ENCODE data around the gene SPATA20.
A peak's percentile ranks its signal among the peaks of the same experiment; 100 is the strongest.

Gene SPATA20

DNA sequence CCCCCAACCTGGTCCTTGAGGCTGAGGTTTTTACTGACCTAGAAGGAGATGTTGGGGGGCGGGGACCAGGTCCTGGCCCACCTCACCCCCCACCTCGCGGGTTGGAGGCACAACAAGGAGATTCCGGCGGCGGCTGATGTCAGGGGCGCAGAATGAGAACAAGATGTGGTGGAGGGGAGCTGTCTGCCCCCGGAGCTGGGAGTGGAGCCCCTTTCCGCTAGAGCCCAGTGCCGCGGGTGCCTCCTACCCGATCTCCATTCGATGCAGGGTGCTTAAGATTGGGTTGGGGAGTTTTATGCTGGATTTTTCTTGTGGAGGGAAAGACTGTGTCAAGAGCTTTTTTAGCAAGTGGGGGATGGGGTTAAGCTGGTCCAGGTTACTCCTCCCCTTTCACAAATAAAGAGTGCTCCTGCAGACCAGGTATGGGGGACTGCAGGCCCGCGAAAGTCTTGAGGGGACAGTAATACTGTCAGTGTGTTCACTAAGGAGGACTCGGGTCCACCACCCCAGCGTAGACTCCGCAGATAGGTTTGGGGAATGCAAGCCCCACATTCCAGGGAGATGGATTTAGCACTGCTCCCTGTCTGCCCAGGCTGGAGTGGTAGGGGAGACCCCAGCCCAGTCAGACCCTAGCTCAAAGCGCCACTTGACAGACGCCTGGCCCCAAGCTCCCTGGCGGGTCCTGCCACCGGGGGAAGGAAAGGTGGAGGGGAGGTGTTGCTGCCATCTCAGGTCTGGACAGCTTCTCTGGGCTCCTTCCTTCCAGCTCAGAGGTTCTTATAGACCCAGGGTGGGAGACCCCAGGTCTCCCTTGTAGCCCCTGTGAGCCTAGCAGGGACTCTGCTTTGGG lies 15.5 kb downstream of the SPATA20 start:
- Histone ChIP-seq H3K27me3 (replicated peaks; ENCODE audit: control insufficient read depth, insufficient read depth, low read length) (peaks cover 2% of the 10 kb centered on the region), H3K4me3 (replicated peaks; ENCODE audit: low read depth, low read length) (no peak overlapping the region), H3K36me3 (ENCODE audit: control insufficient read depth, insufficient read depth, low read length) (no peaks in the 10 kb centered on the region)
- DNase-seq (ENCODE audit: extremely low read depth, insufficient read length): no peak
- TF ChIP-seq, protein P1, sequence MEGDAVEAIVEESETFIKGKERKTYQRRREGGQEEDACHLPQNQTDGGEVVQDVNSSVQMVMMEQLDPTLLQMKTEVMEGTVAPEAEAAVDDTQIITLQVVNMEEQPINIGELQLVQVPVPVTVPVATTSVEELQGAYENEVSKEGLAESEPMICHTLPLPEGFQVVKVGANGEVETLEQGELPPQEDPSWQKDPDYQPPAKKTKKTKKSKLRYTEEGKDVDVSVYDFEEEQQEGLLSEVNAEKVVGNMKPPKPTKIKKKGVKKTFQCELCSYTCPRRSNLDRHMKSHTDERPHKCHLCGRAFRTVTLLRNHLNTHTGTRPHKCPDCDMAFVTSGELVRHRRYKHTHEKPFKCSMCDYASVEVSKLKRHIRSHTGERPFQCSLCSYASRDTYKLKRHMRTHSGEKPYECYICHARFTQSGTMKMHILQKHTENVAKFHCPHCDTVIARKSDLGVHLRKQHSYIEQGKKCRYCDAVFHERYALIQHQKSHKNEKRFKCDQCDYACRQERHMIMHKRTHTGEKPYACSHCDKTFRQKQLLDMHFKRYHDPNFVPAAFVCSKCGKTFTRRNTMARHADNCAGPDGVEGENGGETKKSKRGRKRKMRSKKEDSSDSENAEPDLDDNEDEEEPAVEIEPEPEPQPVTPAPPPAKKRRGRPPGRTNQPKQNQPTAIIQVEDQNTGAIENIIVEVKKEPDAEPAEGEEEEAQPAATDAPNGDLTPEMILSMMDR (IDR thresholded peaks at IDR 0.05; ENCODE audit: insufficient read depth, low read length, poor library complexity, severe bottlenecking): peak; percentile 6

DNA sequence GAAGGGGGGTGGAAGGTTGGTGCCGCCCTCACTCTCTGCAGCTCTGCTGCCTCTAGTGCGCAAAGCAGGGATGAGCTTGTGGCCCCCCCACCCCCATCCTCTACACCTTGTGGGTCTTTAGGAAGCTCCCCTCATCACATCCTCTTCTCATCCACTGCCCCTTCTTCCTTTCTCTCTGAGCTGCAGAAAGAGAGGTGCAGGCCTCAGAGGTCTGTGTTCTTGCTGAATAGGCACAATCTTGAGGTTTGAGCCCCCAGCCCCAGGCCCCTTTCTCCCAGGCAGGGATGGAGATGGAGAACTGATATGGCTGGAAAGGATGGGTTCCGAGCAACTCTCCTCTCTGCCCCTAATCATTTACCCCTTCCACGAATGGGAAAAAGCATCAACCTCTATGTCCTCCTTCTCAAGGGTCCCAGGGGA lies 16.1 kb downstream of the SPATA20 start:
- Histone ChIP-seq H3K4me3 (replicated peaks; ENCODE audit: low read depth, low read length) (no peak overlapping the region), H3K27me3 (replicated peaks; ENCODE audit: control insufficient read depth, insufficient read depth, low read length) (peaks cover 2% of the 10 kb centered on the region), H3K36me3 (ENCODE audit: control insufficient read depth, insufficient read depth, low read length) (no peaks in the 10 kb centered on the region)
- DNase-seq (ENCODE audit: extremely low read depth, insufficient read length): no peak
- TF ChIP-seq, protein P1 (IDR thresholded peaks at IDR 0.05; ENCODE audit: insufficient read depth, low read length, poor library complexity, severe bottlenecking): no peak

DNA sequence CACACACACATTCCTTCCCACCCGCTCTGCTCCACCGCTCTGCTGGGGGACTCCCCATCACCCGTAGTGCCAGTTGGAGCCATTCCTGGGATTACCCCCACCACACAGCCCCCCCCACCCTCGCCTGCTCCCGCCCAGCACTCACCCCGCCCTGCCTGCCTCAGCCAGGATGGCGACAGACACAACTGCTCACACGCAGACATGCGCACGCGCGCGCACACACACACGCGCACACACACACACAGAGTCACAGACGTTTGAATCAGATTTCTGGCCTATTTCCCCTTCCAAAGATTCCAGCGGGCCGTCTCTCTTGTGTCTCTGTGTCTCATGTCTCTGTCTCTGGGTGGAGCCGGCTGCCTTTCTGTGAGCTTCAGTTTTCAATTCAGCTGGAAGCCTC lies 17.9 kb downstream of the SPATA20 start:
- TF ChIP-seq, protein P1 (IDR thresholded peaks at IDR 0.05; ENCODE audit: insufficient read depth, low read length, poor library complexity, severe bottlenecking): no peak
- Histone ChIP-seq H3K27me3 (replicated peaks; ENCODE audit: control insufficient read depth, insufficient read depth, low read length) (peaks cover 1% of the 10 kb centered on the region; the same call in 1 of the 2 replicates), H3K36me3 (ENCODE audit: control insufficient read depth, insufficient read depth, low read length) (no peaks in the 10 kb centered on the region), H3K4me3 (replicated peaks; ENCODE audit: low read depth, low read length) (no peak overlapping the region)
- DNase-seq (ENCODE audit: extremely low read depth, insufficient read length): no peak

DNA sequence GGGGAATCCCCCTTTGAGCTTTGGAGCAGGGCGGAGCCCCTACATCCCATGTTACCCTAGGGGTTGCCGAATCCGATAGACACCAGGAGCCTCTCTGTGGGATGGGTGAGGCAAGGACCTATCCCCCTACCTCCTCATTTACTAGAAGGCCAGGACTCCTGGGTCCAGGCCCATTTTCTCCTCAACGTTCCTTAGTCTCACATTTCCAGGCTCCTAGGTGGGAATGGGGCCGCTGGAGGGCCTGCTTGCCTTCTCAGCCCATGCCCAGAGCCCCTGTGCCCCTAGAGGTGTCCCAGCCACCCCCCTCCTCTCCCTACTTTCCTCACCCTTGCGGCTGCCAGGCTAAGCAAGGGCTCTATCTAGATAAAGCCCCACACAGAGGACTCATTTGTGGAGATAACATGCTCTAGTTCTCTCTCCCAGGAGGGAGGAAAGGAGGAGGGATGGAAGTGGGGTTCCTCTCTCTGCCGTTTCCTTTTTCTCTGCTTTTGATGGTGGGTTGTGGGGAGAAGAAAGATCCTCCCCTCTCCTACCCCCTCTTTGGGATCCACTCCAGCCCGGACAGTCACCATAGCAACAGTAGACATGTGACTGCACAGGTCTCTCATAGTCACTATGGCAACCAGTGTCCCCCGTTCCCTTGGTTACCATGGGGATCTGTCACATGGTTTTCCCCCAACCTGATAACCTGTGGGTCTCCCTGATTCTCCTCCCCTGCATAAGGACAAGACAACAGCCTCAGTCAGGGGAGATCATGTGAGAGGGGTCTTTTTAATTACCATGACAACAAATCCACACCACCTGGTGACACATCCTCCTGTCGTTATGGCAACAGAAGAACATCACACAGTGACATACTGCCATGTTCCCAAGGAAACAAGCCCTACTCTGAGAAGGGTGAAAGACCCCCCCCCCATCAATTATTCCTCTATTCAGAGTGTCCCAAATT lies 18.7 kb downstream of the SPATA20 start:
- DNase-seq (ENCODE audit: extremely low read depth, insufficient read length): no peak
- no peak overlapping the region for H3K4me3 ChIP-seq (replicated peaks; ENCODE audit: low read depth, low read length)
- TF ChIP-seq, protein P1 (IDR thresholded peaks at IDR 0.05; ENCODE audit: insufficient read depth, low read length, poor library complexity, severe bottlenecking): no peak
- H3K27me3 ChIP-seq (replicated peaks; ENCODE audit: control insufficient read depth, insufficient read depth, low read length): peaks cover 1% of the 10 kb centered on the region; the same call in 1 of the 2 replicates
- H3K36me3 ChIP-seq (ENCODE audit: control insufficient read depth, insufficient read depth, low read length): no peaks in the 10 kb centered on the region

DNA sequence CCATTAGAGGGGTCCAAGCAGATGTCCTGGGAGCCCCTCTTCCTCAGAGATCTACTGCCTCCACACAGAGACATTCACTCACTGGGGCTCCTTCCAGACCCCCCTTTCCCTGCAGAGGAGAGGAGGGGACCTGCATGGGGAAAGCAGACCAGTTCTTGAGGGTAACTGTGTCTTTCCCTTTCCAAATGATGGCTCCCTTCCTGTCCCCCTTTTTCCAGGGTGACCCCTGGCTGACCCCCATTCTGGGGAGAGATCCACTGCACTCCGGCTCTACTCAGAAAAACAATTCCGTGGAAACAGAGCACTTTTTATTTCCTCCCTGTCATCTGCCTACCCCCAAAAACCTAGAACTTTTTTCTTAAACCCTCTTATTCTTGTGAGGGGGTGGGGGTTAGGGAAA lies 19.9 kb downstream of the SPATA20 start:
- peaks cover 1% of the 10 kb centered on the region; the same call in 1 of the 2 replicates for H3K27me3 ChIP-seq (replicated peaks; ENCODE audit: control insufficient read depth, insufficient read depth, low read length)
- DNase-seq (ENCODE audit: extremely low read depth, insufficient read length): no peak
- H3K4me3 ChIP-seq (replicated peaks; ENCODE audit: low read depth, low read length): no peak overlapping the region
- TF ChIP-seq, protein P1 (IDR thresholded peaks at IDR 0.05; ENCODE audit: insufficient read depth, low read length, poor library complexity, severe bottlenecking): no peak
- H3K36me3 ChIP-seq (ENCODE audit: control insufficient read depth, insufficient read depth, low read length): no peaks in the 10 kb centered on the region

All from GM06990 (cell line).